NT2/D1 (cell line): Measurements from ENCODE around the gene RHOBTB1.

Experiments used
- DNase-seq: peaks from one replicate; pipeline ENCODE4 v3.0.0-alpha.2; 2011; ENCODE audit warnings: low read depth, low spot score
- H3K27me3 ChIP-seq: 2 replicates; pipeline ENCODE4 v1.6.0; 2011; ENCODE audit warnings: mild to moderate bottlenecking; ENCODE audit not compliant: insufficient read length, insufficient read depth
- H3K36me3 ChIP-seq: 2 replicates; pipeline ENCODE4 v1.6.1; 2011; ENCODE audit warnings: mild to moderate bottlenecking, low read length, mixed read lengths; ENCODE audit not compliant: insufficient read depth, insufficient read length
- H3K4me1 ChIP-seq: 2 replicates; pipeline ENCODE4 v1.5.1; 2011; ENCODE audit not compliant: insufficient read depth, insufficient read length
- H3K4me3 ChIP-seq: 2 replicates; pipeline ENCODE4 v1.5.1; 2011; ENCODE audit warnings: low read depth; ENCODE audit not compliant: insufficient read length
- H3K9ac ChIP-seq: 2 replicates; pipeline ENCODE4 v1.6.0; 2011; ENCODE audit warnings: low read depth; ENCODE audit not compliant: insufficient read length
- H3K9me3 ChIP-seq: 2 replicates; pipeline ENCODE4 v1.5.1; 2011; ENCODE audit warnings: mild to moderate bottlenecking, low read length; ENCODE audit not compliant: insufficient read depth
- SUZ12 ChIP-seq: IDR thresholded peaks from 2 replicates; pipeline ENCODE4 v1.6.1; 2011; ENCODE audit not compliant: insufficient read length, insufficient read depth; ENCODE audit errors: extremely low read depth

RHOBTB1 gene

GRCh38 chr10:60820093-60820754 is 123.8 kb downstream of the RHOBTB1 start:
- Histone ChIP-seq H3K27me3 (no peaks in the 10 kb centered on the region), H3K4me3 (no peak overlapping the region), H3K4me1 (no peaks in the 10 kb centered on the region), H3K36me3 (no peaks in the 10 kb centered on the region), H3K9me3 (no peaks in the 10 kb centered on the region), H3K9ac (no peak overlapping the region)
- TF ChIP-seq SUZ12: no peak
- DNase-seq: peak; percentile 23
